Spleen (tissue), 11 donors: ENCODE results near the gene PDE1A. TPM values are rescaled to one million over a fixed set of nuclear protein-coding genes. Genes with fewer than 3 reads are reported as not detected.
"Not testable (repeated sequence)": the region's sequence is repeated elsewhere in the genome, so short reads cannot be mapped to it uniquely, and the experiment has no call there.

ENCODE experiments used
- DNase-seq: peaks from one replicate; pipeline ENCODE4 v3.0.0-alpha.2; 2020
- H3K27ac ChIP-seq, 8 donors: fragments of 200-600 bp; sonication (generic) in 7 of 8; 1 replicate in 4 of 8; 2 replicates in 4 of 8; pipeline versions ENCODE4 v1.5.0 to v1.8.0; 2016 to 2021; ENCODE audit warnings: inconsistent platforms in 4 of 8, mild to moderate bottlenecking in 4 of 8, moderate library complexity in 1 of 8
- H3K27me3 ChIP-seq, 7 donors: fragments of 200-600 bp; sonication (generic) in 6 of 7; replicated peaks in 1 of 7; 1 replicate in 4 of 7; 2 replicates in 3 of 7; pipeline versions ENCODE4 v1.5.0 to v1.8.0; 2016 to 2021; ENCODE audit warnings: inconsistent platforms in 3 of 7, mild to moderate bottlenecking in 1 of 7
- H3K36me3 ChIP-seq, 6 donors: fragments of 200-600 bp; sonication (generic) in 5 of 6; 1 replicate in 4 of 6; 2 replicates in 2 of 6; pipeline versions ENCODE4 v1.5.0 to v1.8.0; 2016 to 2021; ENCODE audit warnings: inconsistent platforms in 2 of 6
- H3K4me1 ChIP-seq, 6 donors: fragments of 200-600 bp; sonication (generic) in 5 of 6; 1 replicate in 3 of 6; 2 replicates in 3 of 6; pipeline versions ENCODE4 v1.5.0 to v1.8.0; 2016 to 2021; ENCODE audit warnings: inconsistent platforms in 3 of 6
- H3K4me3 ChIP-seq, 8 donors: fragments of 200-600 bp; sonication (generic) in 7 of 8; 1 replicate in 4 of 8; 2 replicates in 4 of 8; pipeline versions ENCODE4 v1.5.0 to v1.8.0; 2016 to 2021; ENCODE audit warnings: inconsistent platforms in 4 of 8, mild to moderate bottlenecking in 4 of 8, moderate library complexity in 2 of 8
- H3K9me3 ChIP-seq, 8 donors: fragments of 200-600 bp; sonication (generic) in 7 of 8; 1 replicate in 4 of 8; 2 replicates in 4 of 8; pipeline versions ENCODE4 v1.5.0 to v1.8.0; 2016 to 2021; ENCODE audit warnings: inconsistent platforms in 4 of 8
- POLR2A ChIP-seq, 3 donors: fragments of 450-650 bp; IDR thresholded peaks; one replicate each; pipeline ENCODE4 v1.5.1; 2017; ENCODE audit warnings: antibody characterized with exemption in 3 of 3, mild to moderate bottlenecking in 1 of 3
- POLR2AphosphoS5 ChIP-seq, 3 donors: sonication (generic); formaldehyde crosslinking; IDR thresholded peaks; one replicate each; pipeline ENCODE4 v1.5.1; 2017; ENCODE audit warnings: antibody characterized with exemption in 3 of 3
- WGBS, 5 donors: extraction: QIAGEN DNeasy Blood & Tissue Kit in 3 of 5; methylation state at CpG; one replicate each; pipeline versions ENCODE4 v1.1.5 to v1.1.7; 2013 to 2018; 5-methylcytosine and 5-hydroxymethylcytosine counted together
- intact Hi-C: fragments of 100-400 bp; cut with DNase I; formaldehyde crosslinking; loops from one replicate; pipeline ENCODE4 v1.15.0; 2023; ENCODE audit warnings: low total_unique reads
- polyA plus RNA-seq, 3 donors: library from polyadenylated mRNA; stranded (reverse); fragments of 200-250 nt; gene quantifications; one replicate each; pipeline ENCODE4 v1.2.1, GENCODE V29; 2013
- total RNA-seq, 7 donors: library from RNA; depleted of rRNA in 3 of 7; stranded (reverse); fragments of >200 nt in 3 of 7; fragmentation: NEBNext Ultra II Directional in 4 of 7; extraction: Animal tissue kit (Norgen Biotek cat#: 25700) in 4 of 7; gene quantifications; one replicate each; pipeline versions ENCODE4 v1.1.0 to v1.2.1, GENCODE V29; 2016 to 2021
- TF ChIP-seq, protein P1 (sequence below), 11 experiments: fragments of 200-600 bp in 7 of 11; fragments of 450-650 bp in 4 of 11; sonication (generic) in 4 of 11; IDR thresholded peaks in 8 of 11; conservative IDR thresholded peaks in 3 of 11; 1 replicate in 7 of 11; 2 replicates in 4 of 11; pipeline versions ENCODE4 v1.4.0 to v1.8.0; 2016 to 2021; ENCODE audit warnings: antibody characterized with exemption in 11 of 11, inconsistent platforms in 4 of 11, mild to moderate bottlenecking in 1 of 11
- donor health status: healthy with polysubstance abuse.
- donor health status: DM: no; HTN: no; CAD: no; lungs with moderate emphysema.
- donor health status: DM: no; HTN: no; CAD: no.
- donor health status: Bipolar disorder and iron deficiency.
- donor health status: healthy.
- donor health status: DM: no; HTN: no; CAD: no.
- donor health status: DM: yes; HTN: yes; CAD: no.

Gene PDE1A
- total and polyA plus RNA-seq, 10 donors = 1.5 to 7.8 (median 2.8) TPM

DNA sequence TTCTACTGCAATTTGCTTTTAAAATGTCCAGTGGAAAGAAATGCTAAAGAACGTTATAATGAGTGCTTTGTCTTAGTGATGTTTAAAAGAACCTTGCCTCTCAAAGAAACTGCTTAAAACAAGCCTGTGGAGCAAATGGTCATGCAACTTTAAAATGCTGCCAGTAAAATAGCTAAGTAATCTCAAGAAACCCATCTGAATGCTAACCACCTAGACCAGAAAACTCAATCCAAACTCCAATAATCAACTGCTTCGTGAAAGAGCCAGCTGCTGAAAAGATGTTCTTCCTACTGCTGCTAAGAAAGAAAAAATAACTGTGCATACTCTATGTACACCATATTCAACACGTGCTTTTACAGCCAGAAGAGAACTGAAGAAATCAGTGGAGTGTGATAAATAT, 145.6 kb downstream of the PDE1A start:
- H3K27ac ChIP-seq = no peak overlapping the region
- H3K36me3 ChIP-seq = no peaks in the 10 kb centered on the region
- DNase-seq = no peak
- H3K9me3 ChIP-seq = peaks cover 0 to 25% (median 19%) of the 10 kb centered on the region in 8 donors
- intact Hi-C loops = no loop called here
- no peak for TF ChIP-seq POLR2A (IDR thresholded peaks at IDR 0.05)
- TF ChIP-seq, protein P1, sequence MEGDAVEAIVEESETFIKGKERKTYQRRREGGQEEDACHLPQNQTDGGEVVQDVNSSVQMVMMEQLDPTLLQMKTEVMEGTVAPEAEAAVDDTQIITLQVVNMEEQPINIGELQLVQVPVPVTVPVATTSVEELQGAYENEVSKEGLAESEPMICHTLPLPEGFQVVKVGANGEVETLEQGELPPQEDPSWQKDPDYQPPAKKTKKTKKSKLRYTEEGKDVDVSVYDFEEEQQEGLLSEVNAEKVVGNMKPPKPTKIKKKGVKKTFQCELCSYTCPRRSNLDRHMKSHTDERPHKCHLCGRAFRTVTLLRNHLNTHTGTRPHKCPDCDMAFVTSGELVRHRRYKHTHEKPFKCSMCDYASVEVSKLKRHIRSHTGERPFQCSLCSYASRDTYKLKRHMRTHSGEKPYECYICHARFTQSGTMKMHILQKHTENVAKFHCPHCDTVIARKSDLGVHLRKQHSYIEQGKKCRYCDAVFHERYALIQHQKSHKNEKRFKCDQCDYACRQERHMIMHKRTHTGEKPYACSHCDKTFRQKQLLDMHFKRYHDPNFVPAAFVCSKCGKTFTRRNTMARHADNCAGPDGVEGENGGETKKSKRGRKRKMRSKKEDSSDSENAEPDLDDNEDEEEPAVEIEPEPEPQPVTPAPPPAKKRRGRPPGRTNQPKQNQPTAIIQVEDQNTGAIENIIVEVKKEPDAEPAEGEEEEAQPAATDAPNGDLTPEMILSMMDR (IDR thresholded peaks at IDR 0.05 in 8 of 11, conservative IDR thresholded peaks at IDR 0.05 in 3 of 11) = no peak
- no peak for TF ChIP-seq POLR2AphosphoS5 (IDR thresholded peaks at IDR 0.05)
- WGBS, 5 donors = 71 to 86% (median 82%) methylated on average over 3 of the region's 3 CpGs
- no peaks in the 10 kb centered on the region for H3K27me3 ChIP-seq
- H3K4me1 ChIP-seq = no peaks in the 10 kb centered on the region
- H3K4me3 ChIP-seq = no peak overlapping the region

DNA sequence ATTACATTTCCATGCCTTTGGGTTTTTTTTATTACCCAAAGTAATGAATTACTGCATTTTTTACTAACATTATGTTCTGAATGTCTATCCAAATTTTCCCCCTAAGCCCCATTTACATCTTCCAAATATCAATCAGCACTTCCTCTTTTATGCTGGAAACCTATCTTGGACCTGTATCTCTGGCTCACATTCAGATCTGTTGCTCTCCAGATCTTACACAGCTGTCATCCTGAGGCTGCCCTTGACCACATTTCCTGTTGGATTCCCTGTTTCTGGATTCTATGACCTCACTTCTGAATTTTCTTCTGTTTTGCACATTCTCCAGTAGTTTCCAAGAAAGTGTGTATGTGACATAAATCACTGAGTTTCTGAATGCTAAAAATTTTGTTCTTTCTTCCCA, 146.7 kb downstream of the PDE1A start:
- Histone ChIP-seq H3K4me1 (no peaks in the 10 kb centered on the region), H3K27me3 (no peaks in the 10 kb centered on the region), H3K36me3 (no peaks in the 10 kb centered on the region), H3K9me3 (peaks cover 0 to 34% (median 31%) of the 10 kb centered on the region in 8 donors), H3K4me3 (no peak overlapping the region), H3K27ac (no peak overlapping the region)
- intact Hi-C loops = no loop called here
- TF ChIP-seq POLR2AphosphoS5 (IDR thresholded peaks at IDR 0.05) = no peak
- TF ChIP-seq POLR2A (IDR thresholded peaks at IDR 0.05) = no peak
- TF ChIP-seq, protein P1 (IDR thresholded peaks at IDR 0.05 in 8 of 11, conservative IDR thresholded peaks at IDR 0.05 in 3 of 11) = no peak
- no peak for DNase-seq

GRCh38 chr2:182276662-182277061, 150.2 kb downstream of the PDE1A start:
- H3K4me3 ChIP-seq, H3K27me3 ChIP-seq, DNase-seq, H3K36me3 ChIP-seq, H3K27ac ChIP-seq, H3K4me1 ChIP-seq, intact Hi-C loops: not testable (repeated sequence)
- peaks cover 0 to 38% (median 34%) of the 10 kb centered on the region in 8 donors for H3K9me3 ChIP-seq
- 83 to 90% (median 87%) methylated on average over 6 of the region's 6 CpGs for WGBS, 5 donors

GRCh38 chr2:182267971-182268370, 158.9 kb downstream of the PDE1A start:
- Histone ChIP-seq H3K9me3 (no peaks in the 10 kb centered on the region), H3K27ac (no peak overlapping the region), H3K4me1 (no peaks in the 10 kb centered on the region), H3K36me3 (no peaks in the 10 kb centered on the region), H3K4me3 (no peak overlapping the region), H3K27me3 (no peaks in the 10 kb centered on the region)
- no peak for DNase-seq
- 83 to 98% (median 92%) methylated on average over 1 of the region's 1 CpG for WGBS, 5 donors
- intact Hi-C loops = no loop called here
- no peak for TF ChIP-seq POLR2AphosphoS5 (IDR thresholded peaks at IDR 0.05)
- TF ChIP-seq, protein P1 (IDR thresholded peaks at IDR 0.05 in 8 of 11, conservative IDR thresholded peaks at IDR 0.05 in 3 of 11) = no peak
- no peak for TF ChIP-seq POLR2A (IDR thresholded peaks at IDR 0.05)

DNA sequence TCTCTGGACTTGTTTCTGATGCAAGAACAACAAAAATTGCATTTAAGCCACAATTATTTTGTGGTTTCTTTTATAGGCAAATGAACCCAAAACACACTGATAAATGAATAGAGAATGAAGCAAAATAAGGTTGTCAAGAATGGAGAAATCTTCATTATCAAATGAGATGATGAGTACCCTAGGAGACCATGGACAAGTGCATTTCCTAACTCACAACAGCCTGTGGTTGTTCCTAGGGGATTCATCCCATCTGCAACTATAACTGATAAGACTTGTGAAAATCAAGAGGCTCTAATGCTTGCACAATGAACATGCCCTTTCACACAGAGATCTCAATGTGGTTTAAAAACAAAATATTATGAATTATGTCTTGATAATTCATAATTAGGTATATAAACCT, 159.9 kb downstream of the PDE1A start:
- DNase-seq = no peak
- intact Hi-C loops = no loop called here
- H3K4me3 ChIP-seq = no peak overlapping the region

More for the DNA sequence above, 159.9 kb downstream of the PDE1A start:
- H3K4me1 ChIP-seq = no peaks in the 10 kb centered on the region
- no peak overlapping the region for H3K27ac ChIP-seq
- H3K36me3 ChIP-seq = no peaks in the 10 kb centered on the region
- no peaks in the 10 kb centered on the region for H3K9me3 ChIP-seq
- TF ChIP-seq POLR2A (IDR thresholded peaks at IDR 0.05) (no peak), POLR2AphosphoS5 (IDR thresholded peaks at IDR 0.05) (no peak)
- TF ChIP-seq, protein P1 (IDR thresholded peaks at IDR 0.05 in 8 of 11, conservative IDR thresholded peaks at IDR 0.05 in 3 of 11) = no peak
- no peaks in the 10 kb centered on the region for H3K27me3 ChIP-seq
